CD4-positive, alpha-beta T cell treated with Interferon alpha-2 for 1 hour (primary cell): ENCODE results near the gene TSPYL6.

Source experiments
- DNase-seq, 2 donors: peaks; one replicate each; pipeline ENCODE4 v3.0.0-alpha.2; 2020 to 2022

The TSPYL6 gene

DNA sequence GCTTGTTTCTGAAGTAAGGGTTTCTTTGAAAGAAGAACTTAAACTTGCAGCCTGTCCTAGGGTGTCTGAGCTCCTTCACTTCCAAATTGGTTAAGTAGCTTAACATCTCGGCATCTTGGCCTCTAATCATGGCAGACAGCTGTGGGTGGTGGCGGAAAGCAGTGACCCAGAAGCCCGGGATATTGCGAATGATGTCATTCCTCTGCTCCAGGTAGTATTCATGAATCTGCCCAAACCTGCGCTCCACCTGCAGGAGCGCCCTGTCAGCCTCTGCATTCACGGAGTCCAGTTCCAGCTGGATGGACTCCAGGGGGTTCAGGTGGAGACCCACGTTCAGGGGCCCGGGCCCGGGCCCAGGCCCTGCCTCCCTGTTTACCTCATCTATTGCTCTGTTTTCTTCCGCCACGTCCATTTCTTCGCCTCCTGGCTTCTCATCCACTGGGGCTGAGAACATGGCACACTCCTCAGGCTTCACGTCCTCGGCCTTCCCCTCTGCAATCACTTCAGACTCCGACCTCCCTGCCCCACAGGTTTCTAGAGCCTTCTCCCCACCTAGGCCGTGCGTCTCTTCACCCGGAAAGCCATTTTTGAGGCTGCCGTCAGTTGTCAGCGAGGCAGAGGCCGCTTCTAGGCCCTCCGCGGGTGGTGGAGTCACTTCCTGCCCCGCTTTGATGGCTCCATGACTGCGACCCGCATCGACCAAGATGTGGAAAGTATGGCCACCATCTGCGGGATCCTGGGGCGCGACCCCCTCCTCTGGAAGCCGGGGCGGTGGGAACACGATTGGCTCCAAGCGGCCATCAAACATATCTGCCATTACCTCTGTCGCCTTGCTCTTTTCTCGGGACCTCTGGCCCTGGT lies 569 bp downstream of the TSPYL6 start:
- DNase-seq = no peak

GRCh38 chr2:54254180-54254579 lies 1.8 kb downstream of the TSPYL6 start:
- DNase-seq = no peak

DNA sequence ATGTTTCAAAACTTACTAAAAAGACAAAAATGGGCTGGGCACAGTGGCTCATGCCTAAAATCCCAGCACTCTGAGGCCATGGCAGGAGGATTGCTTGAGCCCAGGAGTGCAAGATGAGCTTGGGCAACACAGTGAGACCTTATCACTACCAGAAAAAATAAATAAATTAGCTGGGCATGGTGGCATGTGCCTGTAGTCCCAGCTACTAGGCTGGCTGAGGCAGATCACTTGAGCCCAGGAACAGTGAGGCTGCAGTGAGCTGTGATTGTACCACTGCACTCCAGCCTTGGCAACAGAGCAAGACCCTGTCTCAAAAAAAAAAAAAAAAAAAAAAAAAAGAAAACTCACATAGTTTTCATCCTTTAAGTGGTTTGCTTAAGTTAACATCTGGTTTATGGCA lies 6.4 kb downstream of the TSPYL6 start:
- no peak for DNase-seq

GRCh38 chr2:54247115-54247514 lies 8.9 kb downstream of the TSPYL6 start:
- no peak for DNase-seq

GRCh38 chr2:54240515-54241469 lies 15.2 kb downstream of the TSPYL6 start:
- no peak for DNase-seq

DNA sequence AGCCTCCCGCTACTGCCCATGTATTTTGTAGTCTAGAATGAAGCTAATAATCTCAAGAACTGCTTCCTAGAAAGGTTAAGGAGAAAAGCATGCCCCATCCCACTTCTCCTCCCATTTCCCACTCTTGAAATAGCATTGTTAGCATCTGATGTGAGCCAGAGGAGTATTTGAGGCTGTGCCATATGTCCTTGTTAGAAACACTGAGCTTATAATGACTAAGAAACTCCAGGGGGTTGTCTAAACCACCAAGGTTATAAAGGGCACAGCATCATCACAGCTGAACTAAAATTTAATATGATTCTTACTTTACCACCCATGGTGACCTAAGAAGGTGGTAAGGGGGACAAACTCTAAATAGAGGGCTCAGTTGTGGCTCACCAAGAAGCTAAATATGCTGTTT lies 16.6 kb downstream of the TSPYL6 start:
- DNase-seq = no peak

- DNase-seq = no peak
Observed at GRCh38 chr2:54237428-54237827, 18.6 kb downstream of the TSPYL6 start.

DNA sequence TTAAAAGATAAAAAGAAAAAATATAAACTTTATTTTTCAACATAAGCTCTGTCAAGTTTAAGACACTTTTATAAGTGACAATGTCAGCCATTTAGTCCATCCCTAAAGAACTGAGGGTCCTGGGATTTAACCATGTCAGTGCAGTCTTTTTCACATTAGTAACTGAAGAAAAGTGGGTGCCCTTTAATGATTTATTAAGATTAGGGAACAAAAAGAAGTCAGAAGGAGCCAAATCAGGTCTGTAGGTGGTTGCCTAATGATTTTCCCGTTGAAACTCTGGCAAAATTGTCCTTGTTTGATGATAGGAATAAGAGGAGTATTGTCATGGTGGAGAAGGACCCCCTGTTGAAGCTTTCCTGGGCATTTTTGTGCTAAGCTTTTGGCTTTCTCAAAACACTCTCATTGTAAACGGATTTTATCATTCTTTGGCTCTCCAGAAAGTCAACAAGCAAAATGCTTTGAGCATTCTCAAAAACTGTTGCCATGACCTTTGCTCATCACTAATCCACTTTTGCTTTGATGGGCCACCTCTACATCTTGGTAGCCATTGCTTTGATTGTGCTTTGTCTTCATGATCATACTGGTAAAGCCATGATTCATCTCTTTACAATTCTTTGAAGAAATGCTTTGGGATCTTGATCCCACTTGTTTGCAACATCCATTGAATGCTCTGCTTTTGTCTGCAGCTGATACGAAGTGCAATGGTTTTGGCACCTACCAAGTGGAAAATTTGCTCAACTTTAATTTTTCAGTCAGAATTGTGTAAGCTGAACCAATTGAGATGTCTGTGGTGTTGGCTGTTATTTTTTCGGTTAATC lies 22.0 kb downstream of the TSPYL6 start:
- no peak for DNase-seq

GRCh38 chr2:54228945-54229344 lies 27.1 kb downstream of the TSPYL6 start:
- no peak for DNase-seq

- no peak for DNase-seq
Observed at GRCh38 chr2:54227798-54228197, 28.2 kb downstream of the TSPYL6 start.

GRCh38 chr2:54226260-54226659 lies 29.8 kb downstream of the TSPYL6 start:
- no peak for DNase-seq

DNA sequence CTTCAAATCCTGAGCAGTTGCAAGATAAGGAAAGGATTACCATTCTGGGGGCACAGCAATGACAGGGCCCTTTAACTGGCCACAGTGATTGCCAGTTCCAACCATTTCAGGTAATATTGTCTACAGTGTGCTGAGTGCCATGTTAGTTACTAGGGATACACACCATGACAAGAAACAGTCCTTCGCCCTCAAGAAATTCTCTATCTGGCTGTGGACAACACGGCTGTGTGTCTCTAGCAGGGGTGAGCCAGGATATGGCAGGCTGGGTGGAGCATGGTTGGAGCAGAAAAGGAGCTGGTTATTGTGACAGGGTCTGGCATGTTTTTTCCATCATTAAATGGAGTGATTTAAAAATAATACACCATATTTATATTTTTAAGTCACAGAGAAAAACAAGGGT lies 31.0 kb downstream of the TSPYL6 start:
- no peak for DNase-seq

DNA sequence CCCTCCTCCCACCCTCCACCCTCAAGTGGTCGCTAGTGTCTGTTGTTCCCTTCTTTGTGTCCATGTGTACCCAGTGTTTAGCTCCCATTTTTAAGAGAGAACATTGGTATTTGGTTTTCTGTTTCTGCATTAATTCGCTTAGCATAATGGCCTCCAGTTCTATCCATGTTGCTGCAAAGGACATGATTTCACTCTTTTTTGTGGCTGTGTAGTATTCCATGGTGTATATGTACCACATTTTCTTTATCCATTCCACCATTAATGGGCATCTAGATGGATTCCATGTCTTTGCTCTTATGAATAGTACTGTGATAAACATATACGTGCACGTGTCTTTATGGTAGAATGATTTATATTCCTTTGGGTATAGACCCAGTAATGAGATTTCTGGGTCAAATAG lies 42.9 kb downstream of the TSPYL6 start:
- DNase-seq = no peak

DNA sequence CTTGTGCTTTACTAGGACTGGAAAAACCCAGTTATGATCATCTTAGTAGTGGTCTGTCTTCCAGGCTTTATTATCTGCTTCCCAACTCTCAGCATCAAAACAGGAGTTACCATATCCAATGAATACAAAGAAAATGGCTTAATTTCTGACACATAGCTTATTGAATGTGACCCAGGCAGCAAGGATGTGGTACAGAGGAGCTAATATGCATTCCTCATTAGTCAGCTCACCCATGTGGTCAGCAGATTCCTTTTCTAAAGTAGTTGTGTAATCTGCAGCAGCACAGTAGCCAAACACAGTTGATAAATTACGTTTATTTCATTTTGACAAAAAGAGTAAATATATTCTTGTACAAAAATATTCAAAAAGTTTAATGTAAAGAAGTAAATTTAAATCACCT lies 43.6 kb downstream of the TSPYL6 start:
- no peak for DNase-seq

DNA sequence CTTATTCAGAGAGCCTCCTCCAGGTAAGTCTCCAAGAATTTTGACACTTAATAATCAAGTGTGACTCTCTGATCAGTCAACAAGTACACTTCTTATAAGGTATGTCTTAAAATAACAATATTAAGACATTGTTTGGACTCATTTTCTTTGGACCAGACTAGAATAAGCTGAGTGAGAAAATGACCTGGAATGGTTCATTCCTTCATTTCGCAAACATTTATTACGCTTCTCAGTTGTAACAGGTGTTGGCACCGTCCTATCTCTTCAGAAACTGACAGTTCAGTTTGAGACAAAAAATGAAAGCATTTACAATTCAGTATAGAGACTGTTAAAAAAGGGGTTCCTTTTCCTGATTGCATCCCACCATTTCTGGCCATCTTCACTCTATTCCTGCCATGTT lies 46.6 kb downstream of the TSPYL6 start:
- DNase-seq = no peak

DNA sequence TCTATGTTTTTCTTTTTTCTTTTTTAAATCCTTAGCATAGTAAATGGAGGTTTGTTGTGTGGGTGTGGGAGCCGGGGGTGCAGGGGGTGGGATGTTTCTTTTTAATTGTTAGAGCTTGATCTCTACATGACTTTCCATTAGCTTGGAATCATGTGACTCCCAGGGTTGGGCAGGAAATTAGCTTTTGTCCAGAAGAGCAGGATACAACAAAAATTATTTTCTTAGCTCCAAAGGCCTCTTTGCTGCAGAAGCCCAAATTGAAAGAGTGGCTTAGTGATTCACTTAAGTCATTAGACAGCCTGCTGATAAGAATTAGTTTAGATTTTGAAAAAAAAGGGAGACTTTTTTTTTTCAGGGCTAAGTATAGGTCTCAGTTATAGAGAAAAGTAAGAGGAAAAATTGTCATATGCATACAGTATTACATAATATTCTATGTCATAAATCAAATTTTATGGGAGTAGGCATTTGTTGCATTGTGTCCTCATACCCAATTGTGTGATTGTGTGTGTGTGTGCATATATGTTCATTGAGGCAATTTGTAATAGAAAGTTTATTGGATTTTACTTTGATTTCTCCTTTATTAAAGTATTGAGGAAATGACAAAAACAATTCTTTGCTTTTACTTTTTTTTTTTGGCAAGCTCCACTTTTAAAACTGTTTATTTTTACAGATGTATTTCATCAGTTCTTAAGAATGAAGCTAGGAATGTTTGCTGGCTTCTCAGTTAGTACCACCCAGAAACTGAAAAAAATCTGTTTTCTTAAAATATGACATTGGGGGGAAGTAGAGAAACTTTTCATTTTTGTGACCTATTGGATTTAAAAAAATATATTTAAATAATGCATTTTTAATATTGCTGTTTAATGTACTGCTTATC lies 47.4 kb downstream of the TSPYL6 start:
- DNase-seq = no peak

- DNase-seq = no peak
Observed at GRCh38 chr2:54207666-54208195, 48.3 kb downstream of the TSPYL6 start.

DNA sequence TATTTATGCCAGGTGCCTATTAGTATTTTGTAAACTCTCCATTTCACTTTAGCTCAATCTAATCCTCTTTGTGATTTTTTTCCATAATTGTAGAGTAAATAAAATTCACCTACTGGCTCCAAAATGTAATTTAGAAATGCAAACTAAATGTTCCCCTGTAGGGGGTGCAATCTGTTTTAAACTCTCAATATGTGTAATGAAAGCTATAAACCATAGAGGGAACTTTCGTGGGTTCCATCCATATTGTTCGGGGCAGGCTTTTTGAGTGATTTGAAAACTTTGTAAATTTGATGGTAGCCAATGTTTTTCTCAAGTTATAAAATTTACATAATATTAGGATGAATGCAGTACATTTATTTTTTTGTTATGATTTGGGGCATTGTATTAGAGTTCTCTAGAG lies 49.4 kb downstream of the TSPYL6 start:
- peak in 1 of 2 donors; percentile 11 for DNase-seq

DNA sequence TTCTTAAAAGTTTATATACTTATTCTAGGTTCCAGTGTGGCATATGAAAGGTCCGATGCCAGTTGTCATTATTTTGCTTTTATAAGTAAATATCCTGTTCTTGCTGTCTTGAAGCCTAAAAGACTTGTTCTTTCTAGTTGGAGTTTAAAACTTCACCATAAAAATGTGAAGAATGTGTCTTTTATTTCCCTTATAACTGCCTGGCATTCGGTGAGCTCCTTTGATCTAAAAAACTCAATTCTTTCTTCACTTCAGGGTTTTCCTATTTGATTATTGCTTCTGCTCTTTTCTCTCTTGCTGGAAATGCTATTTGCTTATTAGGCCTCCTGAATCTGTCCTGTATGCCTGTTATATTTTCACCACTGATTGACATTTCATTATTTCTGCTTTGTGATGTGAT lies 51.6 kb downstream of the TSPYL6 start:
- no peak for DNase-seq
